GM12875 (cell line): ENCODE data around the gene CBLN3.

Experiments used
- H3K4me3 ChIP-seq: one replicate; pipeline ENCODE4 v1.5.1; 2011; ENCODE audit warnings: low read depth, low read length, control low read depth
- CTCF ChIP-seq: IDR thresholded peaks from 2 replicates; pipeline ENCODE4 v1.5.1; 2011; ENCODE audit warnings: low read depth, mild to moderate bottlenecking, control low read depth, inconsistent platforms, low read length, moderate library complexity, borderline replicate concordance; ENCODE audit not compliant: insufficient read depth

CBLN3 gene

DNA sequence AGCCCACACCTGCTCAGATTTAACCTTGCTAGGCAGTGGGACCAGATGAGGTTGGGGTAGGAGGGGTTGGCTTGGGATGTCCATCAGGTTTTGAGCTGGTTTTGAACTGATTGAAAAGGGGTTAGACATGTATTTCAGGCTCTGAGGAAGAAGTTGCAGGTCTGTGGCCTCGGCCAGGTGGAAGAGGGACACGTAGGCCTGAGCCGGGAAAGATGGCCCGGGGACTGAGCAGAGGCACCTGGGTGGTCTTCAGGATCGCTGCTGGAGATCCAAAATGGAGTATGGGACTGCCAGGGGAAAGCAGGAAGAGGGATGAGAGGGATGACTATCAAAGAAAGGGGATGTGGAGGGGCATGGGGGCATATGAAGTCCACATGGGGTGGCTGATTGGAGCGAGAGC is 23.1 kb downstream of the CBLN3 start:
- H3K4me3 ChIP-seq, result no peak overlapping the region
- no peak for TF ChIP-seq CTCF

DNA sequence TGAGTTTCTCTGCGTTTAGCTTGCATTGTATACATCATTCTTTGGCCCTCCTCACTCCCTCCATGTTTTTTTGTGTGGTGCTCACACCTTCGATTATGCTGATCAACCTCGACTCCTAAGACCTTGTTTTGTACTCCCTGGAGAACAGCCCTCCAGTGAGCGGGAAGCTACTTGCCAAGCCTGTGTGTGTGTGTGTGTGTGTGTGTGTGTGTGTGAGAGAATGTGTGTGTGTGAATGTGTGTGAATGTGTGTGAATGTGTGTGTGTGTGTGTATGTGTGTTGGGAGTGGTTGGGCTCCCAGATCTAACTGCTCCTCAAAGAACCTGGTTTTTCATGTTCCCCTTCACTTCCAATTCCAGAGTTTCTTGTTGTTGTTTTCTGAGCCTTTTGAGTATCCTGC is 24.7 kb downstream of the CBLN3 start:
- H3K4me3 ChIP-seq, result no peak overlapping the region
- no peak for TF ChIP-seq CTCF

GRCh38 chr14:24403294-24403998 is 26.0 kb downstream of the CBLN3 start:
- TF ChIP-seq CTCF, result no peak
- no peak overlapping the region for H3K4me3 ChIP-seq

- no peak overlapping the region for H3K4me3 ChIP-seq
- TF ChIP-seq CTCF, result no peak
Observed at GRCh38 chr14:24401810-24402702, 27.4 kb downstream of the CBLN3 start.

GRCh38 chr14:24399999-24400718 is 29.3 kb downstream of the CBLN3 start:
- H3K4me3 ChIP-seq, result no peak overlapping the region
- TF ChIP-seq CTCF, result no peak

- H3K4me3 ChIP-seq, result no peak overlapping the region
Observed at GRCh38 chr14:24399447-24399822, 30.0 kb downstream of the CBLN3 start.

More at GRCh38 chr14:24399447-24399822, 30.0 kb downstream of the CBLN3 start:
- TF ChIP-seq CTCF, result no peak
